ENCODE results near the gene CRYBG1. TPM values are rescaled to one million over a fixed set of nuclear protein-coding genes. Genes with fewer than 3 reads are reported as not detected.

The CRYBG1 gene
- total and polyA plus RNA-seq, 8 donors: 9.9 to 37.1 (median 14.4) TPM

DNA sequence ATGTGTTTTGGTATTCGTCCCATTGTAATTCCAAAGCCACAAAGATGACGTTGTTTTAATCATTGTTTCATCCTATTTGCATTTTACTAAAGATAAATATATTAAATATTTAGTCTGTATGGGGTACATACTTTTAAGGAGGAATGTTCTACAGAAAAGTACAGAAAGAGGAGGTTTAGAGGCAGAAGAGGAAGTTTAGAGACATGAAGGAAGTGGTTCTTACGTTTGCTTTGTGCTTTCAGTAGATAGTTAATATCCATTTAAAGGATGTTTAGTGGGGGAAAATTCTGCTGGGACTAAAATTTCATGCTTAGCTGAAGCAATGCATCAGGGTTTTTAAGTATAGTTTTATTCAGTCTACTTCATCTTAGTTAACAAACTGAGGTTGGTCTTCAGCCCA is 116.6 kb downstream of the CRYBG1 start:
- Histone ChIP-seq H3K9me3 (no peaks in the 10 kb centered on the region), H3K4me1 (peaks cover 0 to 12% of the 10 kb centered on the region in 2 donors), H3K4me3 (no peak overlapping the region), H3K27ac (no peak overlapping the region), H3K27me3 (no peaks in the 10 kb centered on the region), H3K36me3 (no peaks in the 10 kb centered on the region)
- intact Hi-C loops (cut with DNase I): no loop called here
- DNase-seq (no peak), ATAC-seq (no peak)
- TF ChIP-seq, protein P1, sequence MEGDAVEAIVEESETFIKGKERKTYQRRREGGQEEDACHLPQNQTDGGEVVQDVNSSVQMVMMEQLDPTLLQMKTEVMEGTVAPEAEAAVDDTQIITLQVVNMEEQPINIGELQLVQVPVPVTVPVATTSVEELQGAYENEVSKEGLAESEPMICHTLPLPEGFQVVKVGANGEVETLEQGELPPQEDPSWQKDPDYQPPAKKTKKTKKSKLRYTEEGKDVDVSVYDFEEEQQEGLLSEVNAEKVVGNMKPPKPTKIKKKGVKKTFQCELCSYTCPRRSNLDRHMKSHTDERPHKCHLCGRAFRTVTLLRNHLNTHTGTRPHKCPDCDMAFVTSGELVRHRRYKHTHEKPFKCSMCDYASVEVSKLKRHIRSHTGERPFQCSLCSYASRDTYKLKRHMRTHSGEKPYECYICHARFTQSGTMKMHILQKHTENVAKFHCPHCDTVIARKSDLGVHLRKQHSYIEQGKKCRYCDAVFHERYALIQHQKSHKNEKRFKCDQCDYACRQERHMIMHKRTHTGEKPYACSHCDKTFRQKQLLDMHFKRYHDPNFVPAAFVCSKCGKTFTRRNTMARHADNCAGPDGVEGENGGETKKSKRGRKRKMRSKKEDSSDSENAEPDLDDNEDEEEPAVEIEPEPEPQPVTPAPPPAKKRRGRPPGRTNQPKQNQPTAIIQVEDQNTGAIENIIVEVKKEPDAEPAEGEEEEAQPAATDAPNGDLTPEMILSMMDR (IDR thresholded peaks at IDR 0.05): no peak

DNA sequence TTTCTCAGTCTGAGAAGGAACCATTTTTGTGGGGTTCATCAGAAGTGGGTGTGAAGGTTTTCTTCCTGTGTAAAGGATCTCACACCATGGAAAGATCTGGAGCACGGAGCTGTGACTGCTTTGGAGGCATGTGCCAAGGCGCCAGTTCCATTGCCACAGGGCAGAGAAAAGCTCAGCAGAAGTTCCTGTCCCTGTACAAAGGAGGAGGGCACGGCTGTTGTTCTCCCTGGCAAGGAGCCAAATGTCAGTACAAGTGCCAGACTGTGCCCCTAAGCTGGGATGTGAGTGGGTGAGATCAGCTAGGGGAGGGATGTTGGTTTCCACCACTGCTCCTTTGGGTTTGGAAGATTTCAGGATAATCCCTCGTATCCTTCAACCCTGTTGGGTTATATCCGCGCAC is 117.3 kb downstream of the CRYBG1 start:
- Histone ChIP-seq H3K4me1 (peaks cover 0 to 12% of the 10 kb centered on the region in 2 donors), H3K36me3 (no peaks in the 10 kb centered on the region), H3K27ac (no peak overlapping the region), H3K9me3 (no peaks in the 10 kb centered on the region), H3K27me3 (no peaks in the 10 kb centered on the region), H3K4me3 (no peak overlapping the region)
- ATAC-seq: no peak
- DNase-seq: no peak
- intact Hi-C loops (cut with DNase I): no loop called here
- TF ChIP-seq, protein P1 (IDR thresholded peaks at IDR 0.05): no peak

DNA sequence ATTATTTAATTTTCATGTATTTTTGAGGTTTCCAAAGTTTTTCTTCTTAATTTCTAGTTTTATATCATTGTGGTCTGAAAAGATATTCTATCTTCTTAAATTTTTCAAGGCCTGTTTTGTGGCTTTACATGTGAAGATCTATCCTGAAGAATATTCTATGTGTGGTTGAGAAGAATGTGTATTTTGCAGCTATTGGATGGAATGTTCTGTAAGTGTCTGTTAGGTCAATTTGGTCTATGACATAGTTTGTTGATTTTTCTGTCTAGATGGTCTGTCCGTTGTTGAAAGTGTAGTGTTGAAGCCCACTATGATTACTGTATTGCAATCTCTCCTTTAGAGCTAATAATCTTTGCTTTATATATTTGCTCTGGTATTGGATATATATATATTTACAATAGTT is 125.7 kb downstream of the CRYBG1 start:
- no peak overlapping the region for H3K27ac ChIP-seq
- no peak overlapping the region for H3K4me3 ChIP-seq
- no peaks in the 10 kb centered on the region for H3K4me1 ChIP-seq
- no peaks in the 10 kb centered on the region for H3K9me3 ChIP-seq
- no peaks in the 10 kb centered on the region for H3K36me3 ChIP-seq
- DNase-seq (no peak), ATAC-seq (no peak)
- TF ChIP-seq, protein P1 (IDR thresholded peaks at IDR 0.05): no peak
- intact Hi-C loops (cut with DNase I): no loop called here
- H3K27me3 ChIP-seq: no peaks in the 10 kb centered on the region

DNA sequence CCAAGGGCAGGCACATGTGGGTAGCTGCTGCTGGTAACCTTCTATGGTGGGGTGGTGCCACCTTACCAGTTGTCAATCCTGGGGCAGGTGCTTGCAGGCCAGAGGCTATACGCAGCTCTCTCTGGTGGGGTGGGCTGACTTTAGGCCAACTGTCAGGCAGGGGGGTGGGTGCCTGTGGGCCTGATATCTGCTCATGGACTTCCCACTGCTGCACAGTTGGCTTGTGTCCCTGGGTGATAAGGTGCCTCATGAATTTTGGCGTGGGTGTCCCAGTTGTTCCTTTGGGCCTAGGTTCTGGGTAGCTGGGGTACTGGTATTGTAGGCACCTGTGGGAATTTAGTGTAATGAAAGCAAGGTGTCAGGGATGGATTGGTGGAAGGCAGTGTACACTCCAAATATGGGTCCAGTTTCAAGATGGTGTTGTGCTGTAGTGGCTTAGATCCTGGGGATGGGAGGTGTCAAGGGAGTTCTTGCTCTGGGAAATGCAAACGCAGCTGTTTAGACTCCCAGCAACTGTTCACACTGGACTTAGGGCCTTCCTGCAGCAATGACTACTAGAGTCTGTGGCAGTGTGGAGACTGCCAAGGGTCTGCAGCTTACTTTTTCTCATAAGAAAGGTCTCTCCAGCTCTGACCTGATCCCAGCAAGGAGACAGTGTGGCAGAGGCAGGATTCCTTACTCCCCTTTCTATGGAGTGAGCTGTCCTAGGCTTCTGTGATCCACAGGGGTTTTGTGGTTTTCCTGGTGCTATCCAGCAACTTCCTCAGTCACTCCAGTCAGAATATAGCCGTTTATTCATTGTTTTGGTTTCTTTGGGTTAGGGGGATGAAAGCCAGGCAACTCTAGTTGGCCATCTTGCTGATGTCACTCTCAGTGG is 128.2 kb downstream of the CRYBG1 start:
- ATAC-seq (no peak), DNase-seq (no peak)
- Histone ChIP-seq H3K4me1 (no peaks in the 10 kb centered on the region), H3K9me3 (no peaks in the 10 kb centered on the region), H3K27me3 (no peaks in the 10 kb centered on the region), H3K36me3 (no peaks in the 10 kb centered on the region), H3K4me3 (no peak overlapping the region), H3K27ac (no peak overlapping the region)
- TF ChIP-seq, protein P1 (IDR thresholded peaks at IDR 0.05): no peak
- intact Hi-C loops (cut with DNase I): no loop called here

DNA sequence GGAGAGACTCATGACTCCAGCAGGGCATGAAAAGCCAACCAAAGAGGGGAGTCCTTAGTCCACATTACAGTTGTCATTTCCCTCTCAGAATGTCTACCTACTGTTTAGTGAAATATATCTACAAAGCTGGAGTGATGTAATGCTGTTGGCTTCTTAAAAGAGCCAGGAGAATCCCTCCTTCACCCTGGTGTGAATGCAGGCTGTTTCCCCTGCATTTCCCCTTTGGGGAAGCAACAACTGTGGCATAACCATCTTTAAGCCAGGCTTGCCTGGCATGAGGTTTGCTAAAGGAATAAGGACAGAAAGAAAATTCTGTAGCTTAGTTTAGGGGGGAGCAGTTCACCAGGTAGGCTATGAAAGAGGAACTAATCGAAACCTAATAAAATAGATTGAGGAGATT is 129.5 kb downstream of the CRYBG1 start:
- TF ChIP-seq, protein P1 (IDR thresholded peaks at IDR 0.05): no peak
- Histone ChIP-seq H3K4me1 (peaks cover 0 to 2% of the 10 kb centered on the region in 2 donors), H3K27ac (no peak overlapping the region), H3K9me3 (no peaks in the 10 kb centered on the region), H3K4me3 (no peak overlapping the region), H3K27me3 (no peaks in the 10 kb centered on the region), H3K36me3 (no peaks in the 10 kb centered on the region)
- ATAC-seq (no peak), DNase-seq (no peak)
- intact Hi-C loops (cut with DNase I): no loop called here

All from left lung (tissue), 10 donors.